ENCODE measurements around the gene AKR1B1.

AKR1B1 gene

DNA sequence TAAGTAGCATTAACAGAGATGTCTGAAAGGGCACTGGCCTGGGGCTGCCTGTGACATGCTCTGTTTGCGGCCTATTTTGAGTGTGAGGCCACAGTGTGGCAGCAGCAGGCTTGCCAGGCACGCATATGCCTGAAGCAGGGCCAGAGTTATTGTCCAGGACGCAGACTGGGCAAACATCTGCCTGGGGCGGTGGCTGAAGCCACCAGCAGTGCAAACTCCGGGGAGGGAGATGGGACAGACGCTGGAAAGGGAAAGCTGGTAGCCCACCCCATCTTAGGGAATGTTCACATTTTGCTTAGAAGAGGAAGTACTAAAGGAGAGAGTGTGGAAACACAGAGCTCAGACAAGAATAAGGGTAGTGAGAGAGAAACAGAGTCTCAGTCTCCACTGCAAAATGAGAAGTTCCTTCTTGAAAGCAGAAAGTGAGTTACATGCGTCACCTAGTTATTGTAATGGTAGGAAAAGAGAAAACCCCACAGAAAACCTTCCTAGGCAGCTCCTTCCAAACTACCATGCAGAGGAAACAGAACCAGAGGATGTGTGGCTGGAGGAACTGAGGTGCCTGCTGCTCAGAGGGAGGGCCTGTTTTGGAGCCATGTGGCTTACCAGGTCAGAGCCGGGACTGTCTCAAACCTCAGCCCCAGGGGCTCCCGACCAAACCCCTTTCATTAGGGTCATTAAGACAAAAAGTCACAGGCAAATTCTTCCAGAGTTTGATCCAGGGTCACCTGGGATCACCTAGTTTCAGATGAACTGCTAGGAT is 14.5 kb downstream of the AKR1B1 start:
- no peak for DNase-seq (ENCODE audit: low spot score)

DNA sequence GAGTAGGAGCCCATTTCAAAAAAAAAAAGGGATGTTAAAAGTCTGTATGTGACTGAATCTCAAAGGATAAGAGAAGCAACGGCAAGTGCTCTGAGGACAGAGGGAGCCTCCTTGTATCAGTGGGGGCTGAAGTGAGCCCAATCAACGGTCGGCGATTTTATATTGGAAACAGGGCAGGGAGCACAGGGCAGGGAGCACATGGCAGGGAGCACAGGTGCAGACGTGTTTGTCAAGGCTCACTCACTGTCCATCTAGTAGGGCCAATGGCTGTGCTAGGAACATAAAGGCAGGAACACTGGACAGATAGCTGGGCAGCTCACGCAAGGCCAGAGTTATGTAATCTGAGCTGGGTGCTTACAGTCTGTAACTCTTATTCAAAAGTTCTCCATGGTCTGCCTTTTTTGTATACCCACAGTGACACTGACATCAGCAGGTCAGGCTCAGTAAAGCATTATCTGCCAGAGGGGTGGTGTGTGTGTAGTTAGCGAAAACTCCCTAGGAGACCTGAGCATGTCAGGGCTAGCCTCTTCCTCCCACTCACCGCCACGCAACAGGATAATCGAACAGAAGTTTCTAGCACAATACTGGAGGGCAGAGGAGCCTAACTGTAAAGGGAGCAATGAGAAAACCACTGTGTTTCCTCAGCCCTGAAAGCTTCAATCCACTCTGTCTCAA is 15.4 kb downstream of the AKR1B1 start:
- no peak for DNase-seq (ENCODE audit: low spot score)

DNA sequence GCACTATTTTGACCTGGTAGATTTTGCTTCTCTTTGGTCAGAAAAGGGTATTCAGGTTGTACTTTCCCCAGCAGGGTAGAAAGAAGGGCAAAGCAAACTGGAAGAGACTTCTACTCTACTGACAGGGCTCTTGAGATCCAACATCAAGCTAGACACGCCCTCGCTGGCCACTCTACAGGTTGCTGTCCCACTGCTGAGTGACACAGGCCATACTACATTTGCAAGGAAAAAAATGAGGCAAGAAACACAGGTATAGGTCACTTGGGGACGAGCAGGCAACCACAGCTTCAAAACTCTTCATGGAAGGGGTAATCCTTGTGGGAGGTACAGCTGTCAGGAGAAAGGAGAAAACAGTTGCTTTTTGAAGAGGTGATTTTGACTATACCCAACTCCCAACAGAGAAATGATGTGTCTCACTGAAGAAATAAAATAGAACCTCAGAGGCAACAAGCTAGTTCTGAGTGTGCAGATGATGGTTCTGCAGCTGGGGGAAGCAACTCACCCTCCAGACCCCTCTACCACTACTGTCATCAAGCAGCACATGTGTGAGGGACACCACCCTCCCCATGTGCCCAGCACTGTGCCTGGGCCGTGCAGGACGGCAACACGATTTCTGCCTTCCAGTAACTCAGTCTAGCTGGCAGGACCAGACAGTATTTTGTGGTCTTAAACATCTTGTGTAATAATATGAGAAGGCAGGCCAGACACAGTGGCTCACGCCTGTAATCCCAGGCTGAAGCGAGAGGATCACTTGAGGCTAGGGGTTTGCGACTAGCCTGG is 16.3 kb downstream of the AKR1B1 start:
- no peak for DNase-seq (ENCODE audit: low spot score)

DNA sequence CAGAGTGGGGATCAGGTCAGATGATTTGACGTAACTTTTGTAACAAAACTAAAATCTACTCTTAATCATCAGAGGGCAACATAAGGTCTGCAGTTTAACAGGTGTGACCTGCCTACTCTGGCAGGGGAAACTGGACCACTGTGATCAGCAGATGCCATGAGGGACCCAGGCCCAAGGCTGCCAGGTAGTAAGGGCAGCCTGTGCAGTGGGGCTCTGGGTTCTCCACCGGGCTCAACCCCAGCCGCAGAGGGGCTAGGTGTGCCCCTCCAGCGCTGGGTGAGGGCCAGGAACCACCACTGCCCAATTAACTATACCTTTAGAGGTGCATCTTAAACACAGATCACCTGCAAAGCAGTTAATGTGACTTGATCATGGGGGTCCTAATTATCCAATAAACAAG is 17.6 kb downstream of the AKR1B1 start:
- DNase-seq (ENCODE audit: low spot score): no peak

DNA sequence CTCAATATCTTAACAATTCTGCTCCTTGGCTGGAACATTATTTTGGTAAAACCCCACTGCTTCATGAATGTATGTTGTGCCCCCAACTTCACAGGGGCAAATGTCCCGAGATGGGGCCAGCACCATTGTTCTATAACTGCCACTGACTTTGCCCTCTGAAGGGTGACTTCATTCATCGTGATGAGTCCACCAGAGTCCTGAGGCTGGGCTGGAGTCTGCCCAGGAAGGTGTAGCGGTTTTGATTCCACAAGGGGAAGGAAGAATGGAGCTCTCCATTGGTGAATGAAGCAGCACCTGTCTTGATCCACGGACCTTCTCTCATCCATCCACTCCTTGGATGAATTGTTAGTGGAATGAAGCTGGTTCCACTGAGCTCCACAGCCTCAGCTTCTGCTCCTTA is 18.4 kb downstream of the AKR1B1 start:
- no peak for DNase-seq (ENCODE audit: low spot score)

DNA sequence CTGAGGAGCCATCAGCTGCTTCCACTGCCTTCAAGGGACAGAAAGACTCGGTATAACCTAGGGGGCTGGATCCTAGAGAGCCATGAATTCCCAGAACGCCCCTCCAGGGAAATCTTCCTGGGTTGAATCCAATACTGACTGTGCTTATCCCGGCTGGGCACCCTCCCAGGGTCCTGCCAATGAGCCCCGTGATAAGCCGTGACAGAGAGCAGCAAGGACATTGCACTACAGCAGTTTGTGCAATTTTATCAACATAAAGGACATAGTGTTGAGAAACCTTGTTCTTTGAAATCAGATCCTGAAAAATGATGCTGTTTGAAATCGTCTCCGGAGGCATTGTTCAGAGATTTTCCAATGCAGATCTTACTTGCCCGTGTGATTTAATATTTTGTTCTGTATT is 18.8 kb downstream of the AKR1B1 start:
- no peak for DNase-seq (ENCODE audit: low spot score)

DNA sequence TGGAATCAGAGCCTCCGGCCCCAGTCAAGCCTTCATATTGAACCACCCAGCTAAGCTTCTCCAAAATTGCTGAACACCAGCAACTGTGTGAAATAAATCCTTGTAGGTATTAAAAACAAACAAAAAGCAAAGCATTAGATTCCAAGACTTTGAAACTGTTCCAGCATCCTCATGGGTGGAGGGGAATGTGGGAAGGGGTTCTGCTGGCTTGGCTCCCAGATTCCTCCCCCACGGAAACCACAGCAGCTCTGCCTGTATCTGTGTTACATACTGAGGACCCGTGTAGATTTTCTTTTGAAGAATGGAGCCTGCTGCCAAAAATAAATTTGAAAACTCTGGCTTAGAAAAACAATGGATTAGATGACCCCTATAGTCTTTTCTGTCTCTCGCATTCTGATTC is 20.0 kb downstream of the AKR1B1 start:
- DNase-seq (ENCODE audit: low spot score): no peak

DNA sequence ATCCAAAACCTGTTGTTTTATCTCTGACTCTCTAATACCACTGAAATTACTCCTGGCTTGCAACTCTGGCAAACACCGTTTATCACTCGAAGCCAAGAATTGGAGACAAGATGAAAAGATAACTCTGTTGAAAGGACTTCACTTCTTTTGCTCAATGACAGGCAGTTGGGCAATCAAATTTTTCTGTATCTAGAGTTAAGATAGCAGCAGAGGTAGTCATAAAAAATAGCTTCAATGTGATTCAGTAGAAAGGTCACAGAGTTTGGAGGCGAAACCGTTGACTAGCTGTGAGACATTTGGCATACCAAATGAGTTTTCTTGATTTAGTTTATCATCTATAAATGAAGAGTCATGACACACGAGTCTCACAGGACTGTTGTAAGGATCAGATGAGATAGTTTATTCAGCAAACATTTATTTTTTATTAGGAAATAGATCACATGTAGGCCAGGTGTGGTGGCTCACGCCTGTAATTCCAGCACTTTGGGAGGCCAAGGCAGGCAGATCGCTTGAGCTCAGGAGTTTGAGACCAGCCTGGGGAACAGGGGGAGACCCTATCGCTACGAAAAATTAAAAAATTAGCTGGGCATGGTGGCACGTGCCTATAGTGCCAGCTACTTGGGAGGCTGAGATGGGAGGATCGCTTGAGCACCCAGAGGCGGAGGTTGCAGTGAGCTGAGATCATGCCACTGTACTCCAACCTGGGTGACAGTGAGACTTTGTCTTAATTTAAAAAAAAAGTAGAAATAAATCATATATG is 23.6 kb downstream of the AKR1B1 start:
- DNase-seq (ENCODE audit: low spot score): no peak

DNA sequence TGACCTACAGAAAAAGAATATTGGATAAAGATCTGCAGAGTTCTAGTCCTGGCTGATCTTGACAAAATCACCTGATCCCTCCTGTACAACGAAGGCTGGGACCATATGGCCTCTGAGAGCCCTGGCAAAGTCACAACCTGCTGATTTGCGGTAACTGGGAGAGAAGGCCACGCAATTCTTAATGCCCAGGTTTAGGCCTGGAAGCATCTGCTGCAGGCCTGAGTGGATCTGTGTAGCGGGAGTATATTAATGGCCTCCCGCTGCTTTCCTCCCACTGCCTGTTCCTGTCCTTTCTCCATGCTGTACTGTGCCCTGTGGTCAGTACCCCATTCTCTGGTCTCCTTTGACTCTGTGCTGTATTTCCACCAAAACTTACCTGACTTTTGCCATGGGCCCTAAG is 24.2 kb downstream of the AKR1B1 start:
- DNase-seq (ENCODE audit: low spot score): no peak

DNA sequence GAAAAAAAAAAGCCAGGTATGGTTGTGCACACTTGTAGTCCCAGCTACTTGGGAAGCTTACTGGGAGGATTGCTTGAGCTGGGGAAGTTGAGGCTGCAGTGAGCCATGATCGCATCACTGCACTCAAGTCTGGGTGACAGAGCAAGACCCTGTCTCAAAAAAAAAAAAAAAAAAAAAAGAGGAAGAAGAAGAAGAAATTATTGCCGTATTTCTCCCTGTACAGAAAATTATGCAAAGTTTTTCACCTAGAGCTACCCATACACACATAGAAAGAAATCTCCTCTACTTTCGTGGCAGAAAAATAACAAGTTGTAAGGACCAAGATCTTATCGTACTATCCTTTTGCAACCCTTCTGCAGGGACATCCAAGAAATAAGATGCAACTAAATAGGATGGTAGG is 25.5 kb downstream of the AKR1B1 start:
- DNase-seq (ENCODE audit: low spot score): no peak

DNA sequence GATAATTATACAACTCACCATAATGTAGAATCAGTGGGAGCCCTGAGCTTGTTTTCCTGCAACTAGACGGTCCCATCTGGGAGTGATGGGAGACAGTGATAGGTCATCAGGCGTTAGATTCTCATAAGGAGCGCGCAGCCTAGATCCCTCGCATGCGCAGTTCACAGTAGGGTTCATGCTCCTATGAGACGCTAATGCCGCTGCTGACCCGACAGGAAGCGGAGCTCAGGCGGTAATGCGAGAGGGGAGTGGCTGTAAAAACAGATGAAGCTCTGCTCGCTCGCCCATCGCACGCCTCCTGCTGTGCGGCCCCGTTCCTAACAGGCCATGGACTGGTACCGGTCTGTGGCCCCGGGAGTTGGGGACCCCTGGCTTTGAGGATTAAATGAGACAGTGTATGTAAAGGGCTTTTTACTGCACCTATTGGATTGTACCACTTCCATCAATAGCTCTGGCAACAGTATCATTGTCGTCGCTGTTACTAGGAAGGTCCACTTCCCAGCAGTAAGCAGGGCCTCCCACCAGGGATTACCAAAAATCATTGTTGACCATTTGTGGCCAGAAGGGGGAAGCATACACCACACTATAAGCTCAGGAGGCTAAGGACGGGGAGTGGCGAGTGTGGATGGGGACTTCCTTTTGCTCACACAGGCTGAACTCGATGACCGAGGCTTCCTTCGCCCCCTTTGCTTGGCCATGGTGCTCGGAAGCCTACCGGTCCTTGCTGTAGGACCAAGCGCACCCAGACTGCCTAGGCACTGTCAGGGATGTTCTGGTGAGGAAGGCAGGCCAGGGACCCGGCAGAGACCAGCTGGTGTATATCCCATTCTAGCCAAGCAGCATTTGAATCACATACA is 26.4 kb downstream of the AKR1B1 start:
- peak; percentile 100 for DNase-seq (ENCODE audit: low spot score)

DNA sequence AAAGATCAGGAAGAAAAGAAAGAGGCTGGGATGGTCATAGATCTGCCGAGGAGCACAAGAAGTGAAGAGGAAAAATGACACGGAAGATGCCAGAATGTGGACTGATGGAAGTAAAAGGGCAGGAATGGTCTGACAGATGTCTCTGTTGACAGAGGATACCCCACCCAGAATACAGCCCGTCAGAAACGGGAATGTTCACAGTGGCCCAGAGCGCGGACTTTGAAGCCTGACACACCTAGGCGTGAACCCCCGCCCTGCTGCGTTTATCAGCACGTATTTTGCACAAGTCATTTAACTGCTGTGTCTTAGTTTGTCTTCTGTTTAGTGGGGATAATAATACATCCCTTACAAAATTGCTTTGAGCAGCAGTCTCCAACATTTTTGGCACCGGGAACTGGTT is 27.1 kb downstream of the AKR1B1 start:
- DNase-seq (ENCODE audit: low spot score): no peak

DNA sequence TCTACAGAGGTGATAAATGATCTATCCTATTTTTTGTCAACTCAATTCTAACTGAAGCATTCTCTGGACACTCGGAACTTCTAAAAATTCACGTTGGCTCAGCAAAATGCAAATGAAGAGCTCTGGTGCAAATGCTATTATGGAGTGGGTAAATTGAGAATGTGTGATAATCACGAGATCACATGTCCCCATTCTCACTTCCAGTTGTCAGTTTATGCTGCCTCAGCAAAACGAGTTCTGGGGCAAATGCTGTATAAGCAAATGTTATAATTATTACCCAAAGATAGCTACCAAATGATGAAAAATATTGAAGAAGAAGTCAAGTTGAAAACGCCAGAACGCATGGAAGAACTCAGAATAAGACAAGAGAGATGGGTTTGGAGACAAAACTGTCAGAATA is 29.4 kb downstream of the AKR1B1 start:
- DNase-seq (ENCODE audit: low spot score): no peak

DNA sequence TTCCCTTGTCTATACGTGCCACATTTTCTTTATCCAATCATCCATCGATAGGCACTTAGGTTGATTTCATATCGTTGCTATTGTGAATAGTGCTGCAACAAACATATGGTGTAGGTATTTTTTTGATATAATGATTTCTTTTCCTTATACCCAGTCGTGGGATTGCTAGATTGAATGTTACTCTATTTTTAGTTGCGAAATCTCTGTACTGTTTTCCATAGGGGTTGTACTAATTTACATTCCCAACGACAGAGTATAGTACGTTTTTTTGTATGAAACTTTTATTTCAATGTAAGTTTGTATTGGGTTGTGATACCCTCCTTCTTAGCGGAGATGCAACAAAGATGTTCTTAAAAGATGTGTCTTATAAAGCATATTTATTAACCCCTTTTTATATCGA is 30.0 kb downstream of the AKR1B1 start:
- no peak for DNase-seq (ENCODE audit: low spot score)

DNA sequence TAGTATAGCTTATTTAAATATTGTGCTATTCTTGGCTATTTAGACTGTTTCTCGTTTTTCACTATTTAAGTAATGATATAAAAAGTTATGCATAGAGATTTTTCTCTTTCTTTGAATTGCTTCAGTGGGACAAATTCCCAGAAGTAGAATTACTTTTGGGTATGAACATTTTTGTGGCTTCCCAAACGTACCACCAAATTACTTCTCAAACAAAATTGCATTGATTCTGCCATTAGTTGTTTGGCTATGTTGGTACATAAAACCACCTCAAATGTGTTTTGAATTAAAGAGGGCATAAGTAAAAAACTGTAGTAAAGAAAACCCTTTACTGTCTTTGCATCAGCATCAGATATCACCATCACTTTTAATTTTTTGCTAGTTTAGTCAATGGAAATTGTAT is 31.0 kb downstream of the AKR1B1 start:
- no peak for DNase-seq (ENCODE audit: low spot score)

DNA sequence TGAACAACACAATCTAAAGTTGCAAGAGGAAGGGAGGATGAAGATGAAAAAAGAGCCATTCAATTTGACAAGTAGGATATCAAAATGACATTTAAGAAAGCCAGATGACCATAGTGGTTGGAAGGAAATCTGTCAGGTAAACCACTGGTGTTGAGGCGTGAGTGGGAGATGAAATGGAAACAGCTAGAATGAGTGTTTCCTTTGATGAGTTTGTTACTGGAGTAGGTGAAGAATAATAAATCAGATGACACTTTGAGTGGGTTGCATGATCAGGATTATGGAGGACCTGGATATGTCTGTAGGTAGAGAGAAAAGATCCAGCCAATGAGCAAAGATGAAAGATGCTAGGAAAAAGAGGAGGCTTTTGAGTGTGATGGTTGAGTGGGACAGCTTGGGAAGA is 33.1 kb downstream of the AKR1B1 start:
- no peak for DNase-seq (ENCODE audit: low spot score)

DNA sequence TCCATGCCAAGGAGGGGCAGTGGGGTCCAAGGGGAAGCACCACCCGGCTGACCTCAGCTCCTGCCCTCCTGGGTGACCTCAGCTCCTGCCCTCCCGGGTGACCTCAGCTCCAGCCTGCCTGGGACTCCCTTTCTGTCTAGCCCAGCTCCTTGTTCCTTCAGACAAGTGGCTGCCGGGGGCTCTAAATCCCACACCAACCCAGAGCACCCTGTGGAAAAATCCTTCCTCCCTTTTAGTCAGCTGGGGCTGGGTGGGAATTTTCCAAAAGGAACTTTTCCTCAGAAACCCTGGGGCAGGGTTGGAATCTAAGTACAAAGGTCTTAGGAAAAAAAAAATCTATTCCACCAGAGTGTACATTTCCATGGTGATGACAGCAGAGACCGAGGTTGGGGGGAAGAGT is 36.3 kb downstream of the AKR1B1 start:
- DNase-seq (ENCODE audit: low spot score): no peak

DNA sequence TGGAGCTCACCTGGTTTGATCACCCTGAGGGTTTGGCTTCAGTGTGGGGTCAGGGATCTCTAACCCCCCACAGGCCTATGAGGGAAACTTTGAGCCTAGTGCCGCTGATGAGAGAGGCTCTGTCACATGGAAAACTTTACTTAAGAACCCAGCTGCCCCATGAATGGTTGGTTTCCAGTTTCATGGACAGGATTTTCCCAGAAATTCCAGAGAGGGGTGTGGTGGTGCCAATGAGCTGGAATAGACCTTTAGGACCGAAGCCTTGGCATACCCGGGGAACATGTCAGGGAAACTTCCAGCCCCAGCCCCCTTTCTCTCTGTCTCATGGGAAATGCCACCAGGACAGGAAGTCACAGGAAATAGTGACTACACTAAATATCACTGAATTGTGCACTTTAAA is 36.9 kb downstream of the AKR1B1 start:
- peak; percentile 54 for DNase-seq (ENCODE audit: low spot score)

DNA sequence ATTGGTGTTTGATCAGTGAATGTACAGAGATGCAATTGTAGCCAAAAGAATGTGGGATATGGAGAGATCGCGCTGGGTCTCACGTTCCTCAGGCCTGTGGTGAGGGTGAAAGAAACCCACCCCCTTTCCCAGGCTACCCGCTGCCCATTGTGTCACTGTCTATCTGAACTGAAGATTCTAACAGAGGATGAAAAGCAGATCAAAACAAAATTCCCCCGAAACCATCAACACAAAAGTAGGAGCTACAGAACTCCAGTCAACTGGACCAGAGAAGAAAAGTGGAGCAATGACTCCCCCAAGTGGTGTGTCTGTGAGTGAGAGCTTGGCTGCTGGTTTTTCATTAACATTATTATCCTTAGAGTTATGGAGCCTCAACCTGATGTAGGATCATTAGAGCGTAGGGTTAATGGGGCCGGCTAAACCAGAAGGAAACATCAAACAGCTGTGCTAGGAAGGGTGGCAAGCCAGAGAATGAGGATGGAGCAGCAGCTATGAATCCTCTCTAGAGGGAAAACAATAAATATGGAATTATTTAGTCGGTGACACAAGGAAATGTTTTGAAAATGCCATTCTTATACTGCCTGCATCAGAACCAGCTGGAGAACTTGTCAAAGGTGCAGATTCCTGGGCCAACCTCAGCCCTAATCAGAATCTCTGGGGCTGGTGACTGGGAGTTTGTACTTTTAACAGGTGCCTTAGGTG is 38.3 kb downstream of the AKR1B1 start:
- peak; percentile 96 for DNase-seq (ENCODE audit: low spot score)

DNA sequence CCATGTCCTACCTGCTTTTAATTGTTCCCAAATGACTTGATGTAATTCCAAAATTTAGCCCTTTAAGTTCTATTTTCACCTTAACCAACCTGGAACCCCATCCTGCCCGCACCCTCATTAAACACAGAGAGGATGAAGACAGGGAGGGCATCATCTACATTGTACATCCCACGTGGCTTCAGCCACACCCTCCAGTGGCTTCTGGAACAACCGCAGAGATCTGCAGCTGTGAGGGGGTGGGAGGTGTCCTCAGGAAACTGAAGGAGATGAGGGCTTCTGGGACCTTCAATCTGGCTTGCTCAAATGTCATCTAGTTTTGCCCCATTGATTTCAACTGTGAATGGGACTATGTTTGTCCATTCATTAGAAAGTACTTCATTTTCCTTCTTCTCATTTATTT is 39.0 kb downstream of the AKR1B1 start:
- DNase-seq (ENCODE audit: low spot score): peak; percentile 59

DNA sequence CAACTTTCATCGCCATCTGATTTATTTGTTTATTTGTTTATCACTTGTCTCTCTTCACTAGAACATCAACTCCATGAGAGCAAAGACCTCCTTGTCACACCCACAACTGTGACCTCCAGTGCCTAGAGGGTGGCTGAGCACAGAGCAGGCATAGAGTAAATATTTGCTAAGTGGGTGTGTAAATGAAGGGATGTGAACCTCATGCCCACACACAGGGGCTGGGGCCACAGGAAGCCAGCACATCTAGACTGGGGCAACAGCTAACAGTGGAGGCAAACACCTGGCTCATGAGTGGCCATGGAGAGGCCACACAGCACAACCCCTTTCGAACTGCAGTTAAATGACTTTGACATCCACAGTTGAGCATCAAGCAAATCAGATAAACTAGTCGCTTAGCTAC is 39.8 kb downstream of the AKR1B1 start:
- no peak for DNase-seq (ENCODE audit: low spot score)

All from COLO829 (cell line).